Activated CD4-positive, alpha-beta T cell treated with anti-CD3 and anti-CD28 coated beads, Interleukin-2, amount 50 U/mL, for 4 hours (primary cell): ENCODE measurements around the gene SLC6A20.

Source experiments
- DNase-seq, 2 experiments: peaks; one replicate each; pipeline ENCODE4 v3.0.0-alpha.2; 2020

SLC6A20 gene

DNA sequence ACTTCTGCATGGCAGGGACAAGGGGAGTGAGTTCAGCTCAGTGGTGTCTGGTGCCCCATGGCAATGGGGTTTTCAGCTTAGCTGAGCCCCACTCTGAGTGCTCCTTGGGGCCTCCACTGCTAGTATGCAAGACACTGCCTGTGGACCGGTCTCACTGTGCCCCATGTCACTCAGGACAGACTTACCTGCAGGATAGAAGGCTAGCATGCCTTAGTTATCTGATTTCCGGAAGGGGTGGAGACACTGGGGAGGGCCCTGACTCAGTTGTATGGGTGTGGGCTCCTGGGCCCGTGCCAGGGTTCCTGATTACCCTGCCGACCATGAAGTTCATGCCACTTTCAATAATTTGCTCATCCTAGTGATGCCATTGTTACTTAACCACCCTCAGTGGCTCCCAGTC, 4.3 kb upstream of the SLC6A20 start:
- no peak for DNase-seq

DNA sequence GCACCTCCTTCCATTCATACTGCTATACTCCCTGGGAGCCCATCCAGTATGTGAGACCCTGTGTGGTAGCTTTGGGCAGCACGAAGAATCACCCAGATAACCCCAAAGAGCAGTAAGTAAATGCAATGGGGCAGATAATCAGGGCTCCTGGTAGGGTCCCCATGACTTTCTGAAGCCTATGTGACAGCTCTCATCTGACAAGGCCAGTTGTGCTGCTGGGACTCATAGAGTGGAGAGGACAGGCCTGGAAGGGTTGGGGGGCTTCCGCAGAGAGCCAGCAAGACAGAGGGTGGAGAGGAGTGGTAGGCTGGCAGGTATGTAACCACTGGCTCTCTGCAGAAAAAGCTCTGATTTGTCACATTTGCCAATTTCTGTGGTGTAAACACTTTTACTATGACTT, 3.2 kb upstream of the SLC6A20 start:
- DNase-seq: no peak

DNA sequence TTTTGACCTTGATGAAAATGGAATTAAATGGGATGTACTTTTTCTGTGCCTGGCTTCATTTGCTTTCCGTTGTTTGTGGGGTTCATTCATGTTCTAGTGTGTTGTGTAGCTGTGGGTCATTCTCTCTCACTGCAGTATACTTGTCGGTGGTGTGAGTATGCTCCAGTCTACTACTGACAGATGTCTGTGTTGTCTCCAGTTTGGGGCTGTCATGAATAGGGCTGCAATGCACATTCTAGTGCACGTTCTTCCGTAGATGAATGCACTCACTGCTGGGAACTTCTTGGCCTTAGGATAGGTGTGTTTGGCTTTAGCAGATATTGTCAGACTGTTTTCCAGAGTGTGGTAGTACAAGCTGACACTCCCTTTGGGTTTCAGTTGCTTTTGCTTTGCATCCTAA, 1.7 kb upstream of the SLC6A20 start:
- no peak for DNase-seq

DNA sequence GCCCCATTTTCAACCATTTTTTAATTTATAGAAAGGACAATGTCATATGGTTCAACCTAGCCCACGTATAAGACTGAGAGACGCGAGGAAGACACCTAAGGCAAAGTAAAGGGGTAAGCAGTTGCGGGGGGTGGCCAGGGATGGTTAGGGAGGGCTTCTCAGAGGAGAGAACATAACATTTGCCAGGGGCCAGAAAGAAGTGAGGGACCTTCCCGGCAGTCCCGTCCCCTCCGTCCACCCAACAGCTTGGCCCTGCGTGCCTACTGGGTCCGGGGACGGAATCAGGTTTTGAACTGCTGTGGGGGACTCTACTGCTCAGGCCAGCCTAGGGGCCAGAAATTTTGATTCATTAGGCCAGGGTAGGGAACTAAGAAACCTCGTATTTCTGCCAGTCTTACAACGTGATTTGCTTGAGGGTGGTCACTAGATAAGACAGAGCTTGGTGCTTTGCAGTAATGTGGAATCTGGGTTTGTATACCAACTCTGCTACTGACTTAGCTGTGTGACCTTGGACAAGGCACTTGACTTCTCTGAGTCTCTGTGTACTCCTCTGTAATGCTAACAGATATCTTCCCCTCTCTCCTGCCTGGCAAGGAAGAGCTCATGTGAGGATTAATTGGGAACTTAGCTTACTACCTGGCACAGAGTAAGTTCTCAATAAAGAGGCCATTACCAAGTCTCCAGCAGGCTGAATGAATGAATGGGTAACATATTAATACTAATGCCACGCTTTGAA, 734 bp upstream of the SLC6A20 start:
- DNase-seq: no peak

DNA sequence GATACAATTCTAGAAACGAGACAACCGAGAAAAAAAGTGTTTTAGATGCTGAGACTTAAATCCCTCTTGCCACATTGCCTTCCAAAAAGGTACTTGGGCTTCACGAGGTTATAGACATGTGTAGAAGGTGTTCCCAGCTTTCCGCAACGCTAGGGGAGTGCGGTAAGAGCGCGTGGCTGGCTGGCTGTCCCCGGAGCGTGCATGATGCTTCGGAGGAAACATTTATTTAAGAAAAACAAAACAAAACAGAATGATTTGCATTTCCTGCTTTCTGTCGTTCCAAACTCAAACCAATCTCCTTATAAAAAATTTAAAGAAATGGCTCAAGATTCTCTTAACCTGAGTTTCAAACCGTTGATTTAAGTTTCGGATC, 841 bp downstream of the SLC6A20 start:
- DNase-seq: no peak

DNA sequence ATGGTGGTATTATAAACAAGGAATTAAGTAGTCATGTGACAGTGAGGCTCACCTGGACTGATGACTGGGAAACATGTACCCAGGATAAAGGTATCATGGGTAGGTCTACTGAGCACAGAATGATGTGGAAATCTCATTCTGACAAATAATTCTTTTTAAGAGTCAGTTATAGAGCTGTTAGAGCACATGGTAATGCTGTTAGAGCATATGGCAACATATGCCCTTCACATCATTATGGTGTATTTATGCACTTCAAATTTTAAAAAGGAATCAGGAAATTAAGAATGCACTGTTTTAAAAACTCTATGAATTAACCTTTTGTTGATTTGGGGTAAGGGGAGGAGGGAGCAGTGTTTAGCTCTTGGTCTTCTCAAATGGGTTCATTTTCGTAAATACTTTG, 1.7 kb downstream of the SLC6A20 start:
- no peak for DNase-seq

DNA sequence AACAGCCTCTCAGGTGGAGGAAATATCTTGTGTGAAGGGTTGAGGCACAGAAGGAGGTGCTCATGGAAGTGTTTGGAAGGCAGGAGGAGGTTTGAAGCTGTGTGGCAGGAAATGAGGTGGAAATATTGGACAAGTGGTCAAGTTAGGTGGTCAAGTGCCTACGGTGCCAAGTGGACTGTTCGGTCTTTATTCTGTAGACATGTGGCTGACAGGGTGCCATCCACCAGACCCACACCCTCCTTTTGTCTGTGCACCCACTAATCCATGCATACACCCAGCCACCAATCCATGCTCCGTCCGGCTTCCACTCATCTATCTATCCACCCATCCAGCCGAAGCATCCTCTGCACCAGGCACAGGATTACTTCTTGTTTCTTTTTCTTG, 2.2 kb downstream of the SLC6A20 start:
- no peak for DNase-seq

DNA sequence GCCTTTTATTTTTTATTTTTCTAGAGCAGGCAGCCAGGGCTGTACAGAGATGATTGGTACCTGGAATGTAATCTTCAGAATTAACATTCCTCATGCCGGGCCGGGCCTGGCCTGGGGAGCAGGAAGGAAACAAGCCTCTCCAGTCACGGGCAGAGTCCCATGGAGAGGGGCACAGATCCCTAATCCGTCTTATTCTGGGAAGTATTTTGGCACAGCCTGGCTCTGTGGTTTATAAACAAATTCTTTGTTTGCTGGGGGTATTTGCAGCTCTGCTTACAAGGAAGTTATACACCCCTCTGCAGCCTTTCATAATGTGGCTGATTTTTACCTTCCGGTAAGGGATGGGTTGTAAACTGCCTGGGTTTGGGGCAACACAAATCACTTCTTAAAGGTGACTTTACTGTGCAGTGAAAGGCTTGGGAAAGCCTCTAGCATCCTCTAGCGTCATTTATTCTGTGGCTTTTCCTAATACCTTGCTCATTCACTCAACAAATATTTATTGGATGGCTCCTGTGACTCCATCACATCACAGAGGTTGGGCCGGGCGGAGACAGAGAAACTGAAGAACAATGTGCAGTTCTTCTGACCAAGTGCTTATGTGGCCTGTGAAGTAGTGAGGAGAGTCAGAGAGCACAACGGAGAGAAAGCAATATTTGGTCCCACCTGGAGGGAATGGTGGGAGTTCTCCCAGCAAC, 2.7 kb downstream of the SLC6A20 start:
- DNase-seq: no peak

DNA sequence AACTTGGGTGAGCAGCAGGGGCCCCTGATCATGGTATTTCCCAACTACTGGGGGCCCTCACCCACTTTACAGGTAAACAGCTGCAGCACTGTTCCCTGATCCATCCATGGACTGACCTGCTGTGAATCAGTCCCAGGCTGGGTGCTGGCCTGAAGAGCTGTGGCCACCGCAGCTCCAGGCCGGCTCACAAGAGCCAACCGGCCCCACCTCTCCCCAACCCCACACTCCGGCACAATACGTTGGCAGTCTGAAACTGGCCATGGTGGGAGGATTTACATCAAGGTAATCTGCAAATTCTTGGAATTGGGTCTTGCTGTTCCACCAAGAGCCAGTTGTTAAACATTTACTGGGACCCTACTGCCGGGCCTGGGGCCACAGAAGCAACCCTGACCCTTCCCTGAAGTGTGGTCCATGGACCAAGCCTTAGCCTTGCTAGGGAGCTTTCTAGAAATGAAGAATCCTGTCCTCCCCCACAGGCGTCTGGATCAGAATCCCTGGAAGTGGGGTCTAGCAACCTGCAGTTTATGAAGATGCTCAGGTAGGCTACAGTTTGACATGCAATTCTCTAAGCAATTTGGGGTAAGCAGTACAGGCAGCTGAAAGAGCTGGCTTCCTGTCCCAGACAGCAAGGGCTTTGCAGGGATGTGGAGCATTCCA, 3.7 kb downstream of the SLC6A20 start:
- DNase-seq: no peak

DNA sequence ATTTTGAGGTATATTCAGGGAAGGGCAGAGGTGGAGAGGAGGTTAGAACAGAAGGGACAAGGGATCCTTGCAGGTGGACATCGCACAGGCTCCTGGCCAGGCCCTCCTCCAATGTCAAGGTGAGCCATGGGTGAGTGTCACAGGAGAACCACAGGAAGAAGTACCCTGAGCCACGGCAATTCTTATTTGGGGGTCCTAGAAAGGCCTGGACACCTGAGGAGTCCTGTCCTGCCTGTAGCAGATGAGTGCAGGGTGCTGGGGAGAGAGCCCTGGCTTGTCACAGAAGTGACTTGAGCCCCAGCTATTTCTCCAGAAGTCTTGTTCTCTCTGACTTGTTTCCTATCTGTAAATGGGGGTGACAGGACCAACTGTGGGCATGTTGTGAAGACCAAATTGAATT, 4.3 kb downstream of the SLC6A20 start:
- DNase-seq: no peak

DNA sequence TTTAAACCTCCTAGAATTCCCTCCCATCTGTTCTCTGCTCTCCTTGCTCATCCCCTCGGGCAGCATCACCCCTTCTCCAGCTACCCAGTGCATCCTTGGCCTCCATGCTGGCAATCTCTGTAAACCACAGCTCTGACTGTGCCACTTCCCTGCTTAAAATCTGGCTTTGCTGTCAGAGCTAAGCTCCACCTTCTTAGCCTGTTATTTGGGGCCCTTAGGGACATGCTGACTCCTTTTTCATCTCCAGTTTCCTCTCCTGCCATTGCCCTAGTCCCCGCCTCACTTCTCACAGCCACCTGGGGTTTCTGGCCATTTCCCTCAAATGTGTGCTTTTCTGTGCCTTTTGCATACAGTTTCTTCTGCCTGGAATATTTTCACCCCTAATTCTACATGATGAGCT, 5.7 kb downstream of the SLC6A20 start:
- no peak for DNase-seq

DNA sequence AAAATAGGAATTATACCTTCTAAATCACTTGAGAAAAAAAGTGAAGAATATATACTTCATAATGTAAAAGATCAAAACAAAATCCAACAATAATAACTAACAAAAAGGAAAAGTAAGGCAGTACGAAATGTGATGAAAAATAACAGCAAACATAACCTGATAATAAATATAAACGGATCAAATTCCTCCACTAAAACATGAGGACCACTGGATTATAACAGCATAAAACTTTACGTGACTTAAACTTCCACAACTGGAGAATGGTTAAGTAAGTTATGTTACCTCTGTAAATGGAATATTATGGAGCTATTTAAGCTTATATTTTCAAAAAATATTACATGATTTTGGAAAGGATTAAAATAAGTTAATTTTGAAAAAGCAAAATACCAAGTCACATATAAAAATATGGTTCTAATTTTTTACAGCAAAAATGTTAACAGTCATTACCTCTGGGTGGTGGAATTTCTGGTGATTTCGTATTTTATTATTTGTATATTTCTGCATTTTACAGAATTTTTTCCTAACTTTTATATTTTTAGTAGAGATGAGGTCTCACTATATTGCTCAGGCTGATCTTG, 7.0 kb downstream of the SLC6A20 start:
- DNase-seq: no peak

DNA sequence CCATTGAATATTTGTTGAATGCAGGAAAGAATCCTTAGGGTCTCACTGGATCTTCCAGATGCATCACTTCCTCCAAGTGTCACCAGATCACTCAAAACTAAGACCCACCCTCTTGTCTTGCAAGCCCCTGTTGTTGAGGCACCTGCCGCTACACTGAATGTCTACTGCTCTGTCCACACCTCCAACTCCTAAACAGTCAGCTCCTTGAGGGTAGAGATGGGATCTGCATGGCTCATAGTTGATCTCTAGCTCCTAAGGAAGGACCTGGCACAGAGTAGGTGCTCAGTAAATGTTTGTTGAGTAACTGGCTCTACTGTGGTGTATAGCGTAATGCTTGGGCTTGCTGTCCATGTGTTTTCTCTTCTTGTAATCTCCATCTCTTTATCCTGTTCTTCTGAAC, 8.8 kb downstream of the SLC6A20 start:
- no peak for DNase-seq

DNA sequence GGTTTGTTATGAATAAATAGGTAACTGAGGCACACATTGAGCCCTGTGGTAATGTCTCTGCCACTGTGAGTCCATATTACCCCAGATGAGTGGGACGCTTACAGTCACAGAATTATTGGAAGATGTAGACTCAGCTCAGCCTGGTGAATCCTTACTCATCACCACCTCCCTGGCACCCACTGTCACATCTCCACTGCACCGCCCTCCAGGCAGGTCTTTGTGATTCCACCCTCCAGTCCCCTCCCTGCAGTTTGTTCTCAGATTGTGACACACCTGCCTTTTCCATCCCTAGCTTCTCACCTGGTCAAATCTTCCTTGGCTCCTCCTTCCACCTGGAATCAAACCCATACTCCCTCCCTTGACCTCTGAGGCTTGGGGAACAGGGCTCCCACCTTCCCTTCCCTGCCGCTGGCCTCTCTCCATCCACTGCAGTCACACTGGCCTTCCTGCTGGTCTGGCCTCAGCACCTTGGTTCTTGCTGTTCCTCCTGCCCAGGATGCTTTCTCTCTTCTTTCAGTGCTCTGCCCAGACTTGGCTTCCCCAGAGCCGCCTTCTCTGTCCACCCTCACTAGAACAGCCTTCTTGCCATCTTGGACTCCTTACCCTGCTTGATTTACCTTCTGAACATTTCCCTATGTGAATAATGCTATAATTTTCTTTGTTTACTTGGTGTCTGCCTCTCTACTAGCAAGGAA, 9.4 kb downstream of the SLC6A20 start:
- DNase-seq: no peak

DNA sequence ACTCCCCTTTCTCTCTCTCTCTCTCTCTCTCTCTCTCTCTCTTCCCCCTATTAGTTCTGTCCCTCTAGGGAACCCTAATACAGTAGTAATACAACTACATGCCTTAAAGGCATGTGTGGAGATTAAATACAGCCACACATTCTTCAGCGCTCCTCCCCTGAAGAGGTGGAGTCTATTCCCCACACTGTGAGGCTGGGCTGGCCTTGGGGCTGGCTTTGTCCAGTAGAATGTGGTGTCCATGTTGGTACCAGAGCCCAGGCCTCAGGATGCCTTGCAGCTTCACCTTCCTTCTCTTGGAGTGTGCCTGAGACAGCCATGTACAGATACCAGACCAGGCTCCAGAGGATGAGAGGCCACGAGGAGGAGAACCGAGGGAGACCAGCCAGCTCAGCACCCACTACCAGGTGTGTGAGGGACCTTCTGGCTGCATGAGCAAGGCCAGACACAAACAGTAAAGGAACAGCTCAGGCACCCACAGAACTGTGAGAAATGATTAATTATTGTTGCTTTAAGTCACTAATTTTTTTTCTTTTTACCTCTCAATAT, 10.7 kb downstream of the SLC6A20 start:
- DNase-seq: no peak

DNA sequence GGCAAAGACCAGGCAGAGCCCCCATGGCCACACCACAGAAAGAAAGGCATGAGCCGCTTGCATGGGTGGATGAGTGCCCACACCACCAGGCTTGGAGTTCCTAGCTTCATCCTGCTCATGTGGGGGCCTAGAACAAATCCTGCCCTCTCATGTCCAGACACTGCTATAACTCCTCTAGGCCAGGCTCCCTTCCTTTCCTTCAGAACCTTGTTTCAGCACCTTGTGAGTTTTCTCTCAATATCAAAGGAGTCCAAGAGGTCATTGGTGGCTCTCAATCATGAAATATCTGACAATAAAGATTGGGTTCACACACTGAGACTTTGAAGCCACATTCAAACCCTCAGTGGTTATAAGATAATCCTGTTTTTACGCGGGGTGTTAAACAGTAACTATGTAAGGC, 12.7 kb downstream of the SLC6A20 start:
- no peak for DNase-seq

DNA sequence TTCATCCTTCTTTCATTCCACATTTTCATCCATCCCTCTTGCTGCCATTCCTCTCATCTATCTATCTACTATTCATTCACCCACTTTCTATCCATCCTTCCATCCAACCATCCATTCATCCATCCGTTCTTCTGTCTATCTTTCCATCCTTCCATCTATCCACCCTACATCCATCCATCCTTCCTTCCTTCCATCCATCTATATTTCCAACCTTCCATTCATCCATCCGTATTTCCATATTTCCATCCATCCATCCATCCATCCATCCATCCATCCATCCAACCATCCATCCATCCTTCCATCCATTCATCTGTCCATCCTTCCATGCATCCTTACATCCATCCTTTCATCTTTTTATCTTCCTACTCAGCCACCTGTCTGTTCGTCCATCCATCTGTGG, 14.0 kb downstream of the SLC6A20 start:
- no peak for DNase-seq

DNA sequence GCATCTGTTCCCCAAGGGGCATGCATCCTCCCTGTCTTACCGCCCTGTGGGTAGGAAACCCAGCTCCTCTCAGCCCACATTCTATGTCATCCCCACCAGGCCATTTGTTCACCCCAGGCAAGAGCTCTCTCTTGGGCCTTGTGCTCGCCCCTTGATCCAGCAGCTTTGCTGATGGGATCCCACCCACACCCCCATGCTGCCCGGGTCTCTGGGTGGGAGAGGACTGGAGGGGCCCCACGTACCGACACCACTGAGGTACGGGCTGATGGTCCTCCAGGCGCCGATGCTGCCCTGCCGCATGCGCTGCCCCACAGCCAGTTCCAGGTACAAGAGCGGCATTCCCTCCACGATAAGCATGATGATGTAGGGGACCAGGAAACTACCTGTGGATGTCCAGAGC, 14.5 kb downstream of the SLC6A20 start:
- DNase-seq: no peak

DNA sequence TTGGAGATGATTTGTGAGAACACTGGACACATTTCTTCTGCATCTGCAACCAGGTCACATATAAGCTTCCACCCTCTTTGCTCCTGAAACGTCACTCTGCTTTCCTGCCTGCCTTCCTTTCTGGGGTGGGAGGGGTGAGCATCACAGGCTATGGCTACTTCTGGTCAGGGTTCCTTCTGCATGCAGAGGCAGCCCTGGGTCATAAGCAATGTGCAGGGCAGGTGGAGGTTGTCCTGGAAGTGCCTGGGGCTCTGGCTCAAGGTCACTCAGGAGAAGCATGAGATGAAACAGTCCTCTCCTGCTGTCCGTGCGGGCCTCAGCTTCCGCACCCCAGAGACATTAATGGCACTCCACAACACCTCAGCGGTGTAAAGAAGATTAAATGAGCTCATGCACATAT, 15.1 kb downstream of the SLC6A20 start:
- DNase-seq: no peak

DNA sequence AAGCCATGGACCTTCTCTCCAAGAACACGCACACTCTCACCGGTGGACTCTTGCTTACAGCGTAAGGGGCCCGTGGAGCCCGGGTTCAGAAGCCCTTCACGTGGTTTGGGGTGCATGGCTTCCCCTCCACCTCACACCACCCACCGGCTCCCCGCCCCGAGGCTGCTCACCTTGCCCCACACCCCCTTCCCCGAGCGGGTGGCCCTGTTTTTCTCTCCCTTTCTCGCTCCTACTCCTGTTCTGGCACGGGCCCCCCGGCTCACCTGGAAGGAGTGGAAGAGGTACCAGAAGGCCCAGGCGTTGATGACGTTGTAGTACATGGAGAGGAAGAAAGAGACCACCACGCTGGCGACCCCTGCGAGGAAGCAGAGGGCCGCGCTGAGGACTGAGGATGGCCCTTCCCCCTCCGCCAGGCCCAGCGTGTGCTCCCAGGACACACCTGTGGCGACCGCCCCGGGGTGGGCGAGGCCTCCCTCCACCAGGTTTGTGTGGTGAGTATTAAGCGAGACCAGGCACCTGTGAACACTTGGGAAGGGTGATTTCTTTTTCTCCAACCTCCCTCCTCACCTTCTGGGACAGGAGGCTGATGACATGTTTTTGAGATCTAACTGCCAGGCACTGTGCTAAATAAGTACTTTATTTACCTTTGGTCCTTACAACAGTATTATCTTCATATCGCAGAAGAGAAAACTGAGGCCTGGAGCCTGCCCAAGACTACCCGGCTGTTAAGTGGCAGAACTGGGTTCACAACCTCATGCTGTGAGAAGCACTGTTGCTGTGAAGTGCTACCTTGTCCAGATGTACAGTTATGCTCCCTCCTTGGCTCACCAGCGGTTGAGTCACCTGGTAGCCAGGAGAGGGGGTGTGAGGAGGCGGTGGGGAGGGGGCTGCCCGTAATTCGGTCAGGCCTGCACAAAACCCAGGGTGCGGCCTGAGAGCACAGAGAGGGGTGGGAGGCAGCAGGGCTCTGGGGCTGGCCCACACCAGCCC, 16.3 kb downstream of the SLC6A20 start:
- DNase-seq: no peak

DNA sequence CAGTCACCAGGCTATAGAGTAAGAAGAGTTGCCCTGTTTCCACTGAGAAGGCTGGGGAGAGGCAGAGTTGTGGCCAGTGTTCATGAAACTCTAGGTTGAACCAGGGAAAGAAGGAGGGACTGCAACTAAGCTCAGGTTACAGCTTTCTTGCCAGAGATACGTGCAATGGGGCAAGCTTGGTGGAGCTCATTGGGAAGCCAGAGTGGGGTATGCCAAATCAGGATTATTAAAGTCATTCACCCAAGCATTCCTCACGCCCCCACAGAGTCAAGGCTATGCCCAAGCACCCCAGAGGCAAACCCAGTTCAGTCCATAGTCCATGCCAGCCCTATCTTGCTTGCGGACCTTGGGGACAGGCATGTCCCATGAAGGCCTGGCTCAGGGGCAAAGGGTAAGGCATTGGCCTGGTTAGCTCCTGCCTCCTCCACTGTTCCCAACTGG, 17.6 kb downstream of the SLC6A20 start:
- DNase-seq: no peak
